GM18502 (cell line): ENCODE results near the gene ELAVL3.
"Not testable (repeated sequence)": the region's sequence is repeated elsewhere in the genome, so short reads cannot be mapped to it uniquely, and the experiment has no call there.

Experiments used
- ATAC-seq: cut with Tn5 transposase; IDR thresholded peaks from one replicate; pipeline ENCODE4 v1.9.1; 2021; ENCODE audit warnings: mild to moderate bottlenecking; ENCODE audit not compliant: unreplicated experiment, poor library complexity

The ELAVL3 gene

GRCh38 chr19:11416346-11417052 is 64.3 kb downstream of the ELAVL3 start:
- ATAC-seq, result no peak

GRCh38 chr19:11414544-11414943 is 66.3 kb downstream of the ELAVL3 start:
- ATAC-seq, result no peak

DNA sequence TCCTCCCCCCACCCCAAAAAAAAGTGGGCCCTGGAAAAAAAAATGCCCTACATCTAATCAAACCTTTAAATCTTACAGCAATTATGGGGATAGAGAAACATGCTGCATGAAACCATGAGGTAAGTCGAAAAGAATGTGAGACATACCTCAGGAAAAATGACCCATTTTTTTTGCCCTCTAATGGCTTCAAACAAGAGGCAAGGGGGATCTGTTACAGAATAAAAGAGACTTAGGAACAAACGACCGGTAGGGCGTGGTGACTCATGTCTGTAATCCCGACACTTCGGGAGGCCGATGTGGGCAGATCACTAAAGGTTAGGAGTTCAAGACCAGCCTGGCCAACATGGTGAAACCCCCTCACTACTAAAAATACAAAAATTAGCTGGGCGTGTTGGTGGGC is 70.2 kb downstream of the ELAVL3 start:
- no peak for ATAC-seq

GRCh38 chr19:11408591-11408990 is 72.3 kb downstream of the ELAVL3 start:
- ATAC-seq, result no peak

DNA sequence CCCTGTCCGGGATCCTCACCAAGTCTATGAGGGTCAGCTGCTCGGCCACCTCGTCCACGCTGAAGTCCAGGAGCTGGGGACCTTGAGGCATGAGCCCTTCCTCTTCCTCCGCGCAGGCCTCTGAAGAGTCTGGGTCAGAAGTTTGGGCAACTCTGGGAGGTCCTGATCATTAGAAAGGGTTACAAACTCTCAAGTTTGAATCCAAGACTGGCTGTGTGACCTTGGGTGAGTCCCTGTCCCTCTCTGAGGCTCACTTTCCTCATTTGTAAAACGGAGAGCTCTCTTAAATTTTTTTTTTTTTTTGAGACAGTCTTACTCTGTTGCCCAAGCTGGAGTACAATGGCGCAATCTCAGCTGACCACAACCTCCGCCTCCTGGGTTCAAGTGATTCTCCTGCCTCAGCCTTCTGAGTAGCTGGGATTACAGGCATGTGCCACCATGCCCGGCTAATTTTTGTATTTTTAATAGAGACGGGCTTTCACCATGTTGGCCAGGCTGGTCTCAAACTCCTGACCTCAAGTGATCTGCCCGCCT is 74.1 kb downstream of the ELAVL3 start:
- ATAC-seq, result not testable (repeated sequence)

GRCh38 chr19:11405846-11406643 is 74.8 kb downstream of the ELAVL3 start:
- ATAC-seq, result no peak

DNA sequence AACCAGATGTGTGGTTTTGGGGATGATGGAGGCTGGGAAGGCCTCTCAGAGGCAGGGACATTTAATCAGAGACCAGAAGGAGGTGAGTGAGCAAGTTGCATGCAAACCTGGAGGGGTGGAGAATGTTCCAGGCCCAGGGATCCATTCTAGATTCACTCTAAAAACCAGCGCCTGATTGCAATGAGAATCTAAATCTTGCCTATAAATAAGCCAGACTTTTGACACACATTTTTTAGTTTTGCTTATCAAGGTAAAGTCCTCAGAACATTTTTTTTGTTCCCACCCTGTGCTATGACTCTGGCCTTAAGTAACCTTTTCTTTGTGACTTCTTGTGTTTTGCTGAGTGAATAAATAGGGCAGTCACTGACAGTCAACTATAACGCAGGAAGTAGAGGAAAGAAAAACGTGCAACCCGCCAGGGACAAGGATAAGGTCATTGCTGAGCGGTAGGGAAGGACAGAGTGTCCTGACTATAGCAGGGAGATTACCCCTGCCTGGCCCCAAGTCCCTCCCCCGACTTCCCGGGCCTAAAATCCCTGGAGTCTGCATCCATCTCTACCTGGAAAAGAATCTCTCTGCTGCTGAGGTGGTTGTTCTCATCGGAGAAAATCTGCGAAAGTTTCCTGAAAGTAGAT is 76.1 kb downstream of the ELAVL3 start:
- ATAC-seq, result no peak

DNA sequence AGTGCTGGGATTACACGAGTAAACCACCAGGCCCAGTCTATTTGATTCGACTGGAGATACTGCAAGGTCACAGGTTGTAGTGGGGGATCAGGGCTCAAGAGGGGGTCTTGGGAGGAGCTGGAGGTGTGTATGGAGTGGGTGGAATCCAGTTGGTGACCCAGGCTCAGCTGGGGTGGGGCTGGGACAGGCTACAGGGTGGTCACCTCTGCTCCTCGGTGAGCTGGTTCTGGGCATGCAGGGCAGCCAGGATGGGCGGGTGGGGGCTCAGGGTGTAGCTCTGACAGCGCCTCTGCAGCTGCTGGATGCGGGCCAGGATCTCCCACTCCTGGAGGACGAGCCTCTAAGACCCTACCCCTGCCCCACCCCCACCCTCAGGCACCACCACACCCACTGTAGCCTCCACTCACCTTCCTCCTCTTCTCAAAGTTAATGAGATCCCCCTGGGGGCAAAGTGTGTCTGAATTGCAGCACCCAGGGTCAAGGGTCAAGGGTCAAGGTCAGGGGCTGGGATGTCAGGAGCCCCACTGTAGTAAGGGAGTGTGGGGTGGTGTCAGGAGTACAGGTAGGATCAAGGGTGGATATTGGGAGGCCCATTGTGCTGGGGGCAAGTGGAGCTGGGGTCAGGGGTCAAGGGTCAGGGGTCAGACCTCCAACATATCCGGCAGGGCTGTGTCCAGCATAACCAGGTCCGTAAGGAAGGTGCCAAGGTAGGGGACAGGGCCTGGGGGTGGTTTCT is 78.9 kb downstream of the ELAVL3 start:
- no peak for ATAC-seq
